ENCODE data around the gene NEK4. TPM values are rescaled to one million over a fixed set of nuclear protein-coding genes. Genes with fewer than 3 reads are reported as not detected.
A peak's percentile ranks its signal among the peaks of the same experiment; 100 is the strongest.

NEK4 gene
- polyA plus RNA-seq, 1 donor: 23.0 TPM

DNA sequence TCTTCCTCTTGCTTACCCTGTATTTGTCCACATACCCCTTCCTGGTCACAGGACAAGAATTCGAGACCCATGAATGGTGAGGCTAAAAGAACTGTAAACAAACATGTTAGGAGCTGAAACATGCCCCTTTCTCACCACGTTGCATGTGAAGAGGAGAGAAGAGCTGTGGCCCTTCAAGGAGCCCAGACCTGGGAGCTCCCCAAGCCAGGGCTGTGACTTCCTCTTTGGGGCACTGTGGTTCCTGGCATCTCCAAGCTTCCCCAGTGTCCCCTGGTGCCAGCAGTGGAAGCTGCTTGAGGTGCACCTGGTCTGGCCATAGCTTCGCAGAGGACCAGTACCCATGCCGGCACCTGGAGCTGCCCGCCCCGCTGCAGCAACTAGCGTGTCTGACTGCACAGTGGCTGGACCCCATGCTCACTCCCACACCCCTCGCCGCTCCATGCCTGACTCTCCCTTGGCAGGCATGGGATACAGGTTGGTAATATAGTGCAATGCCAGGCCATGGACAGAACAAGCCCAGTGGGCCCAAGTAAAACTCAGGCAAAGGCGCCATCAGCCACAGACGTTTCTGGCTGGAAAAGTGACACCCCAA lies 54.9 kb downstream of the NEK4 start:
- H3K4me1 ChIP-seq (ENCODE audit: control insufficient read depth, insufficient read depth, low read length): peaks cover 3% of the 10 kb centered on the region
- peaks cover 7% of the 10 kb centered on the region for H3K9me3 ChIP-seq (ENCODE audit: control insufficient read depth, low read depth, low read length)
- WGBS (ENCODE audit: insufficient coverage, low lambda C conversion rate): no CpG with 5 or more reads among the region's 11 CpGs
- peaks cover 15% of the 10 kb centered on the region for H3K36me3 ChIP-seq (ENCODE audit: control insufficient read depth, insufficient read depth, low read length)
- no peak overlapping the region for H3K27ac ChIP-seq (ENCODE audit: low read length)
- no peaks in the 10 kb centered on the region for H3K27me3 ChIP-seq (ENCODE audit: control insufficient read depth, insufficient read depth, low read length)
- no peak overlapping the region for H3K4me3 ChIP-seq (ENCODE audit: low read length)
- no peak for DNase-seq

DNA sequence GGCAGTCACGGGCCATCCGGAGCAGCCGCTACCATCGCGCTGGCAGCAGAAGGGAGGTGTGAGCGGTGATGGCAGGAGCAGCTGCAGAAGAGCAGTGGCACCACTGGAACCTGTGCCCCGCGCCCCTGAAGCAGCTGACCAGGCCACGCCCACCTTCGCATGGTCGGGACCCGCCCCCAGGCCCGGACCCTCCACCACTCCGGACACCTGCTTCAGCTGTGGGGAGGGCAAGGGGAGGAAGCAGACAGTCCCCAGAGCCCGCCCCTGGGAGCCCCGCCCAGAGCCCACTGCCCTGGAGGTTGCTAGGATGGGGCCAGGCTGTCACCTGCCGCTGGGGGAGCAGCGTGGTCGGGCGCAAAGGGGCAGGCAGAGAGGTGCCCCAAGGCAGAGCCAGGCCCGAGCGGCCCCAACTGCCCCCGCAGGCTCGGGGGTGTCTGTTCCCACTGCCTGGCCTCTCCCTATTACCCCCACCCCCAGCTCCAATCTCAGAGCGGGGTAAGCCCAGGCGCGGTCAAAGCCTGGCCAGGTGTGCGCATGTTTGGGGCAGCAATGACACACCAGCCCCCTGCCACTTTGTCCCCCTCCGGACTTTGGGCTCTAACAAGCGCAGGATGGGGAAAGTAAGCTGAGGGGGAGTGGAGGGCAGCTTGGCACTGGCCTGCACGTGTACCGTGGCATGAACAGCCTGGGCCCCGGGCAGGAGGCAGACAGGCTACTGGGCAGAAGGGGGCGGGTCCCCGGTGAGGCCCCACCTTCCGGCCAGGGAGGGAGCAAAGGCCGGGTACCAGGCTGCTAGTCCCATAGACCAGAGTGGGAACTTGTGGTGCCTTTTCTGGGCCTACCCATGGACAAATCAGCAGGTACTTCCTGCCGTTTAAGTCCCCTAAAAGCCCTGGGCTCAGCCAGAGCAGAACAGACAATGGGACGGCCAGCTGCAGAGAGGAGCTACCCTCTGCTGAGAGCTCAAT lies 56.1 kb downstream of the NEK4 start:
- WGBS (ENCODE audit: insufficient coverage, low lambda C conversion rate): no CpG with 5 or more reads among the region's 39 CpGs
- Histone ChIP-seq H3K36me3 (ENCODE audit: control insufficient read depth, insufficient read depth, low read length) (peaks cover 13% of the 10 kb centered on the region), H3K27me3 (ENCODE audit: control insufficient read depth, insufficient read depth, low read length) (no peaks in the 10 kb centered on the region), H3K27ac (ENCODE audit: low read length) (peak overlapping the region; percentile 5), H3K9me3 (ENCODE audit: control insufficient read depth, low read depth, low read length) (peaks cover under 1% of the 10 kb centered on the region), H3K4me3 (ENCODE audit: low read length) (peak overlapping the region; percentile 42), H3K4me1 (ENCODE audit: control insufficient read depth, insufficient read depth, low read length) (peaks cover 3% of the 10 kb centered on the region)
- DNase-seq: peak; percentile 69 to 85

DNA sequence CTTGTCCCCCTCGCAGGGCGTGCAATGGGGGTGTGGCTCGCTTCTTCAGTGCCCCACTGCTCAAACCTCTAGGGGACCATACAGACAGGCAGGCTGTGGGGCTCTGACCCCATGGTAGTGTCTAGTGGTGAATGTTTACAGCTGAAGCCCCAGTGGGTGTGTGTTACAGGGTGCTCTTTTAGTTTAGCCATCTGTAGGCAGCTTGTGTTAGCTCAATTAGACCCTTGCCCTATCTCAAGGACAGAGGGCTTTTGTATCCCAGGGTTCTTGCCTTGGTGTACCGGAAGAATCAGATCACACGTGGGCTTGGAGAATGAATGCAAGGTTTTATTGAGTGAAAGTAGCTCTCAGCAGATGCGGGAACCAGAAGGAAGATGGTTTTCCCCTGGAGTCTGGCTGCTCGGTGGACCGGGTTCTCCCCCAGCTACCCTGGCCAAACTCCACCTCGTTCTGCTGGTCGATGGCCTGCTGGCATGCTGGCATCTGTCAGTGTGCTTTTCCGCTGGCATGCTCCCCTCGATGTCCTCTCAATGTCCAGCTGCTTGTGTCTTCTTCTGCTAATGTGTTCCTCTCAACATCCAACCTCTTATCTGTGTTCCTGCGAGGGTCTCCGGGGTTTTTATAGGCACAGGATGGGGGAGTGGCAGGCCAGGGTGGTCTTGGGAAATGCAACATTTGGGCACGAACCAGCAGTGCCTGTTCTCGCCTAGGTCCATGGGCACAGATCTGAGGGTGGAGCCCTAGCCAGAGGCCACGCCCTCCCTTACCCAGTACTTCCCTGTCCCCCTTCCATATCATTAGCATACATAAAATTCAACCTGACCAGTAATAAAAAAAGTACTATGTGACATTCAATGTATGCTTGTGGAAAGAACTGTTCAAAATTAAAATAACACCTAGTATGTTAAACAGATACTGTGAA lies 58.2 kb downstream of the NEK4 start:
- WGBS (ENCODE audit: insufficient coverage, low lambda C conversion rate): no CpG with 5 or more reads among the region's 17 CpGs
- H3K27me3 ChIP-seq (ENCODE audit: control insufficient read depth, insufficient read depth, low read length): no peaks in the 10 kb centered on the region
- no peak for DNase-seq
- peaks cover 3% of the 10 kb centered on the region for H3K4me1 ChIP-seq (ENCODE audit: control insufficient read depth, insufficient read depth, low read length)
- no peaks in the 10 kb centered on the region for H3K9me3 ChIP-seq (ENCODE audit: control insufficient read depth, low read depth, low read length)
- no peak overlapping the region for H3K27ac ChIP-seq (ENCODE audit: low read length)
- H3K36me3 ChIP-seq (ENCODE audit: control insufficient read depth, insufficient read depth, low read length): peaks cover 13% of the 10 kb centered on the region
- no peak overlapping the region for H3K4me3 ChIP-seq (ENCODE audit: low read length)

DNA sequence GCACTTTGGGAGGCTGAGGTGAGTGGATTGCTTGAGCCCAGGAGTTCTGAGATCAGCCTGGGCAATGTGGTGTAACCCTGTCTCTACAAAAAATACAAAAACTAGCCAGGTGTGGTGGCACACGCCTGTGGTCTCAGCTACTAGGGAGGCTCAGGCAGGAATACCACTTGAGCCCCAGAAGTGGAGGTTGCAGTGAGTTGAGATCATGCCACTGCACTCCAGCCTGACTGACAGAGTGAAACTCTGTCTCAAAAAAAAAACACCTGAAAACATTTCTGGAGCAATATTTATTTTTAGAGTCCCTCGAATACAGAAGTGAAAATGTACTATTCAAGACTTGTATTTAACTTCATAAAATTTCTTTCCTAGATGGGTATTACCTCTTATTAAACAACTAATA lies 60.2 kb downstream of the NEK4 start:
- no peak for DNase-seq
- Histone ChIP-seq H3K27me3 (ENCODE audit: control insufficient read depth, insufficient read depth, low read length) (no peaks in the 10 kb centered on the region), H3K9me3 (ENCODE audit: control insufficient read depth, low read depth, low read length) (no peaks in the 10 kb centered on the region), H3K27ac (ENCODE audit: low read length) (no peak overlapping the region), H3K4me1 (ENCODE audit: control insufficient read depth, insufficient read depth, low read length) (peaks cover 3% of the 10 kb centered on the region), H3K4me3 (ENCODE audit: low read length) (no peak overlapping the region), H3K36me3 (ENCODE audit: control insufficient read depth, insufficient read depth, low read length) (peaks cover 13% of the 10 kb centered on the region)
- 100% methylated on average over 1 of the region's 2 CpGs for WGBS (ENCODE audit: insufficient coverage, low lambda C conversion rate)

DNA sequence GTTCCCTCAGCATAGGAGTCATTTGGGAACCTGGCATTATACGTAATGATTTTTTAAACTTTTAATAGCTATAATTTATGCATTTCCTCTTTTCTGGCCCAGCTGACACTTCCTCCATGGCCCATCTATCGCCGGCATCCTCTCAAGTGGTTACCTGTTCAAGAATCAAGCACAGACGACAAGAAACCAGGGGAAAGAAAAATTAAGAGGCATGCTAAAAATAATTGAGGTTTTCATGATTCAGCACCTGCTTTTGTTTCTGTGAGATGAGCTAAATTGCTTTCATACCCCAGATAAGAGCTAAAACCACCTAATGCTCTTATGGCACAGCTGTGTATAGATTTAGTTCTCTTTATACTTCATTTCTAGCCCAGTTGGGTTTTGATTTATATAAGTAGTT lies 63.2 kb downstream of the NEK4 start:
- WGBS (ENCODE audit: insufficient coverage, low lambda C conversion rate): 88% methylated on average over 3 of the region's 4 CpGs
- H3K36me3 ChIP-seq (ENCODE audit: control insufficient read depth, insufficient read depth, low read length): peaks cover 13% of the 10 kb centered on the region
- H3K9me3 ChIP-seq (ENCODE audit: control insufficient read depth, low read depth, low read length): no peaks in the 10 kb centered on the region
- H3K4me3 ChIP-seq (ENCODE audit: low read length): peak overlapping the region; percentile 89
- H3K4me1 ChIP-seq (ENCODE audit: control insufficient read depth, insufficient read depth, low read length): peaks cover 13% of the 10 kb centered on the region
- DNase-seq: no peak
- H3K27me3 ChIP-seq (ENCODE audit: control insufficient read depth, insufficient read depth, low read length): no peaks in the 10 kb centered on the region
- H3K27ac ChIP-seq (ENCODE audit: low read length): no peak overlapping the region

DNA sequence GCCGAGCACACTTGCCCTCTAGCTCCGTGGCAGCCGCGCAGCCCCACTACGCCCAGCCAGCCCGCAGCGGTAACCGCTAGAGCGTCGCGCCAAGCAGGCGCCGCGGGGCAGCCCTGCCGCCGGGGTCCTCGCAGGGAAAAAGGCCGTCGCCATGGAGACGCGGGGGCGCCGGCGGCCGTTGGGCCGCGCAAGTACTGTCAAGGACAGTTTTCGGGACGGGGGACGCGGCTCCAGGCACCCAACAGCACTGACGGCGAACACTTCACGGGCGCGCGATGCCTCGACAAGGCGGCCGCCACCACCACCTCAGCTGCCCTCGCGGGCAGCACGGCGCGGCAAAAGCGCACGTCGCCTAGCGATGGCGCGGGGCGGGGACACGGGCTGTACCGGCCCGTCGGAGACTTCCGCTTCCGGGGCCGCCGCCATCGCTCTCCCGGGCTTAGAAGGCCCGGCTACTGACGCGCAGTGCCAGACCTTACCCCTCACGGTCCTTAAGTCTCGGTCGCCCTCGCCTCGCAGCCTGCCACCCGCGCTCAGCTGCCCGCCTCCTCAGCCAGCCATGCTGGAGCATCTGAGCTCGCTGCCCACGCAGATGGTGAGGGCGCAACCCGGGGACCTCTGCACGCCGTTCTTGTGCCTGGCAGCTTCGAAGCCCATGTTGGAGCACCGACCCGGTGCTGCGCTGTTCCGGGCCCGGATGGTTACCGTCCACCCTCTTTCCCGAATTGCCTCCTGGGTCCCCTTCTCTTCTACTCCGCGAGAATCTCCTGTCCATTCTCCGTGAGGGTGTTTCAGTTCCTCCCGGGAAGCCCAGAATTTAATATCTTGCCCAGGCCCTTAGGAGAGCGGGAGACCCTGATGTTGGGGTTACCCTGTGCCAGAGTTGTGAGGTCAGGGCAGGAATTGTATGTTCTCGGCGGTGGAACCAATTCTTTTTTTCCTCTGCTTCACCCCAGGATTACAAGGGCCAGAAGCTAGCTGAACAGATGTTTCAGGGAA lies 64.8 kb downstream of the NEK4 start, which contains the start of the genes GLT8D1 and SPCS1:
Gene GLT8D1, minus strand, starts transcription at position 104 of the 999 bp plus-strand sequence. CDS start 5,331 bp downstream, outside the sequence.
Gene SPCS1, plus strand, starts transcription at position 419 of the 999 bp plus-strand sequence. Its CDS starts 141 bp downstream, at position 560.
- H3K4me3 ChIP-seq (ENCODE audit: low read length): peak within 1 kb of the TSS; percentile 89
- DNase-seq: peak; percentile 86 to 94
- H3K4me1 ChIP-seq (ENCODE audit: control insufficient read depth, insufficient read depth, low read length): peaks cover 13% of the 10 kb centered on the region
- no peaks in the 10 kb centered on the region for H3K9me3 ChIP-seq (ENCODE audit: control insufficient read depth, low read depth, low read length)
- peak within 1 kb of the TSS; percentile 71 for H3K27ac ChIP-seq (ENCODE audit: low read length)
- WGBS (ENCODE audit: insufficient coverage, low lambda C conversion rate): 0% methylated on average over 2 of the region's 94 CpGs
- H3K27me3 ChIP-seq (ENCODE audit: control insufficient read depth, insufficient read depth, low read length): no peaks in the 10 kb centered on the region
- H3K36me3 ChIP-seq (ENCODE audit: control insufficient read depth, insufficient read depth, low read length): peaks cover 8% of the 10 kb centered on the region

DNA sequence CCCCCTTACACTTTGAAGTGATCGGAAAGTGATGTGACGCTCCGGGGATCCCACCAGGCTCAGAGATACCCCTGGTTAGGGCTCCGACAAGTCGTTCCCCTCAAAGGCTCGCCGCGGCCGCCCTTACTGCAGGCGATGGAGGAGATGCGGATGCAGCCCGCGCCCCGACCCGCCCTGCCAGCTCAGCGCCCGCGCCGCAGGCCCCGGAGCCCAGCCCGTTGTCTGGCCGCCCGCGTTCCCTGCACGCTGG lies 65.4 kb downstream of the NEK4 start:
- H3K4me1 ChIP-seq (ENCODE audit: control insufficient read depth, insufficient read depth, low read length): peaks cover 13% of the 10 kb centered on the region
- H3K9me3 ChIP-seq (ENCODE audit: control insufficient read depth, low read depth, low read length): no peaks in the 10 kb centered on the region
- H3K27ac ChIP-seq (ENCODE audit: low read length): peak overlapping the region; percentile 70
- WGBS (ENCODE audit: insufficient coverage, low lambda C conversion rate): no CpG with 5 or more reads among the region's 25 CpGs
- H3K4me3 ChIP-seq (ENCODE audit: low read length): peak overlapping the region; percentile 89
- DNase-seq: no peak
- H3K36me3 ChIP-seq (ENCODE audit: control insufficient read depth, insufficient read depth, low read length): peaks cover 8% of the 10 kb centered on the region
- no peaks in the 10 kb centered on the region for H3K27me3 ChIP-seq (ENCODE audit: control insufficient read depth, insufficient read depth, low read length)

DNA sequence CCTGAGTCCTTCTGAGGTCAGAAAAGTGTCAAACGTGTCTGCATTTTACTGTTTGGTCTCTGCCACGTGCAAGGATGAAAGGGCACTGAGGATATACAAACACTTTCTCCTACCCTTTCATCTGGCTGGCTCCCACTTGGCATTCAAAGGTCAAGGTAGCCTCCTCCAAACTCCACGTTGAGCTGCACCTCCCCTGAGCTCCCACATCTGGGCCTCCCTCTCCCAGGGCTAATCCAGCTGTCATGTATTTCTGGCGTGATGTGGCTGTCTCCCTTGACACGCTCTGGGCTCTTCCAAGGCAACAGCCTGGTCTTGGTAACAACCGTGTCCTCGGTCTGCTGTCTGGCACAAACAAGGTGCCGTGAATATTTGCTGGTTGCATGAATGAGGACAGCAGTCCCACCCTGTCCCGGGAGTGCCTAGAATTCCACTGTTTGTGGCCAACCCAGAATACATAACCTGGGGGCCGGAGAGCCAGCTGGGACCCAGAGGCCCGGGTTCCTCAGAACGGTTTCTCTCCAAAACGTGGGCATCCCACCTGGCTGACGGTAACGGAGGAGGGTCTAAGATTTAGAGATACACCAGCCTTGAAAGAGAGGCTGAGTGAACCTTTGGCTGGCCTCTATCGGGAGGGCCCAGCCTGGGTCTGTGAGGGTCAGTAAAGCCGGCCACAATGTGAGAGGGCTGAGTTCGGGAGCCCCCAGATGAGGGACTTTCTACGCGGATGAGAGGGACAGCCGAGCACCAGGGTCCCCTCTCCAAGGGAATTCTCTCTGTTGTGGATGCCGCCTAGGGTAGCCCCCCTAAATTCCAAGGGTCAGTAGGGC lies 65.9 kb downstream of the NEK4 start:
- DNase-seq: peak; percentile 31 to 67
- no CpG with 5 or more reads among the region's 22 CpGs for WGBS (ENCODE audit: insufficient coverage, low lambda C conversion rate)
- H3K36me3 ChIP-seq (ENCODE audit: control insufficient read depth, insufficient read depth, low read length): peaks cover 11% of the 10 kb centered on the region
- H3K27me3 ChIP-seq (ENCODE audit: control insufficient read depth, insufficient read depth, low read length): no peaks in the 10 kb centered on the region
- H3K4me1 ChIP-seq (ENCODE audit: control insufficient read depth, insufficient read depth, low read length): peaks cover 13% of the 10 kb centered on the region
- H3K4me3 ChIP-seq (ENCODE audit: low read length): peak overlapping the region; percentile 89
- peak overlapping the region; percentile 70 for H3K27ac ChIP-seq (ENCODE audit: low read length)
- H3K9me3 ChIP-seq (ENCODE audit: control insufficient read depth, low read depth, low read length): no peaks in the 10 kb centered on the region

DNA sequence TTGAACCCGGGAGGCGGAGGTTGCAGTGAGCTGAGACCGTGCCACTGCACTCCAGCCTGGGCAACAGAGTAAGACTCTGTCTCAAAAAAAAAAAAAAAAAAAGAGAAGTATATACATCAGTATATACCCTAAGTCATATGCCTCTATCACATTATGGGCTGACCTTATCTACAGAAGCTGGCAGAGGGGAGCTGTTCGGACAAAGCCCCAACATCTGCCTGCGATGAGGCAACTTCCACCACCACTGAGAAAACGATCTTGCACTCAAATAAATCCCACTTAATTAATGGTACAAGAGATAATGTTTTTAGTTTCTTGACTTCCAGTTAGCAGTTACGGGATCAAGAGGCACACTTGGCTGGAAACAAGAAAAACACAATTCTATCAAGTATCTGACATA lies 67.4 kb downstream of the NEK4 start:
- Histone ChIP-seq H3K36me3 (ENCODE audit: control insufficient read depth, insufficient read depth, low read length) (peaks cover 11% of the 10 kb centered on the region), H3K4me1 (ENCODE audit: control insufficient read depth, insufficient read depth, low read length) (peaks cover 13% of the 10 kb centered on the region), H3K4me3 (ENCODE audit: low read length) (no peak overlapping the region), H3K27ac (ENCODE audit: low read length) (no peak overlapping the region), H3K9me3 (ENCODE audit: control insufficient read depth, low read depth, low read length) (no peaks in the 10 kb centered on the region), H3K27me3 (ENCODE audit: control insufficient read depth, insufficient read depth, low read length) (no peaks in the 10 kb centered on the region)
- 94% methylated on average over 3 of the region's 7 CpGs for WGBS (ENCODE audit: insufficient coverage, low lambda C conversion rate)
- no peak for DNase-seq
